KMS-11 (cell line): ENCODE measurements around the gene RNPC3.

Experiments used
- H2AFZ ChIP-seq: fragments of 200-600 bp; sonication (generic); 2 replicates; pipeline ENCODE4 v1.6.1; 2016; ENCODE audit warnings: antibody characterized with exemption, mixed run types, low read depth
- H3K27ac ChIP-seq: fragments of 200-600 bp; sonication (generic); 2 replicates; pipeline ENCODE4 v1.6.1; 2016; ENCODE audit warnings: mild to moderate bottlenecking, mixed run types
- H3K27me3 ChIP-seq: fragments of 200-600 bp; sonication (generic); 2 replicates; pipeline ENCODE4 v1.6.1; 2017; ENCODE audit warnings: mild to moderate bottlenecking, low read depth, mixed run types, moderate library complexity; ENCODE audit not compliant: insufficient read depth
- H3K36me3 ChIP-seq: fragments of 200-600 bp; sonication (generic); 2 replicates; pipeline ENCODE4 v1.6.1; 2017; ENCODE audit warnings: mild to moderate bottlenecking, mixed run types; ENCODE audit not compliant: insufficient read depth
- H3K4me1 ChIP-seq: fragments of 200-600 bp; sonication (generic); 2 replicates; pipeline ENCODE4 v1.6.1; 2016; ENCODE audit warnings: mild to moderate bottlenecking, low read depth, mixed run types; ENCODE audit not compliant: poor library complexity, severe bottlenecking
- H3K4me2 ChIP-seq: fragments of 200-600 bp; sonication (generic); 2 replicates; pipeline ENCODE4 v1.7.0; 2016; ENCODE audit warnings: mild to moderate bottlenecking, mixed run types
- H3K4me3 ChIP-seq: fragments of 200-600 bp; sonication (generic); IDR thresholded peaks from 2 replicates; pipeline ENCODE4 v1.6.1; 2017; ENCODE audit warnings: low read depth, low read length, mixed read lengths; ENCODE audit not compliant: insufficient read depth
- H3K79me2 ChIP-seq: fragments of 200-600 bp; sonication (generic); 2 replicates; pipeline ENCODE4 v1.6.1; 2016; ENCODE audit warnings: low read depth, mixed run types; ENCODE audit not compliant: insufficient read depth
- H3K9ac ChIP-seq: fragments of 200-600 bp; sonication (generic); 2 replicates; pipeline ENCODE4 v1.6.1; 2016; ENCODE audit warnings: mild to moderate bottlenecking, mixed run types
- H4K20me1 ChIP-seq: fragments of 200-600 bp; sonication (generic); 2 replicates; pipeline ENCODE4 v1.6.1; 2016; ENCODE audit warnings: mild to moderate bottlenecking, mixed run types; ENCODE audit not compliant: insufficient read depth
- CTCF ChIP-seq: fragments of 200-600 bp; sonication (generic); conservative IDR thresholded peaks from 2 replicates; pipeline ENCODE4 v1.6.1; 2017; ENCODE audit warnings: low read depth, mild to moderate bottlenecking, antibody characterized with exemption, low read length, moderate library complexity, mixed read lengths

Gene RNPC3

GRCh38 chr1:103520822-103521221, 4.7 kb upstream of the RNPC3 start:
- no peak overlapping the region for H3K4me3 ChIP-seq
- no peaks in the 10 kb centered on the region for H3K36me3 ChIP-seq
- H3K4me1 ChIP-seq, result no peaks in the 10 kb centered on the region
- no peak overlapping the region for H3K4me2 ChIP-seq
- no peak for TF ChIP-seq CTCF
- H2AFZ ChIP-seq, result no peak overlapping the region
- no peak overlapping the region for H3K27ac ChIP-seq
- no peaks in the 10 kb centered on the region for H3K79me2 ChIP-seq
- H3K27me3 ChIP-seq, result no peaks in the 10 kb centered on the region
- no peaks in the 10 kb centered on the region for H4K20me1 ChIP-seq
- H3K9ac ChIP-seq, result no peak overlapping the region

- Histone ChIP-seq H3K27ac (no peak overlapping the region), H3K36me3 (no peaks in the 10 kb centered on the region), H3K4me1 (peaks cover 10% of the 10 kb centered on the region), H3K27me3 (no peaks in the 10 kb centered on the region), H3K4me3 (no peak overlapping the region), H3K79me2 (peaks cover 19% of the 10 kb centered on the region), H2AFZ (no peak overlapping the region), H4K20me1 (no peaks in the 10 kb centered on the region), H3K4me2 (no peak overlapping the region), H3K9ac (no peak overlapping the region)
- no peak for TF ChIP-seq CTCF
Observed at GRCh38 chr1:103523346-103523745, 2.2 kb upstream of the RNPC3 start.

DNA sequence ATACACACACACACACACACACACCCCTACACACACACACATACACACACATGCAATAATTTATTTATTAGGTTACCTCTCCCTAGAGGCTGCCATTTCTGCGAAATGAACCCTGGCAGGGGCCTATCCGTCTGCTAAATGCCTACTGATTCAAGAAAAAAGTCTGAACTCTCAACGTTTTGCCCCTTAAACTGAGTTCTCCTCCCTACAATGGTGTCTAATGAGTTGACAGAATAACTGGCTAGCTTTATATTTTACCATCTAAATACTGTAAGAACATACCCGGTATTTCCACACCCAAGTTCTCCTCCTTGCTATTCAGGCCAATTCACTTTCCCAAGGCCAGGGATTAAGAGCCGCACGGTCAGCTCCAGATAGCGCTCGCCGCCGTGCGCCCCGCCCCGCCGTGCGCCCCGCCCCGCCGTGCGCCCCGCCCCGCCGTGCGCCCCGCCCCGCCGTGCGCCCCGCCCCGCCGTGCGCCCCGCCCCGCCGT, 339 bp upstream of the RNPC3 start:
- Histone ChIP-seq H3K36me3 (no peaks in the 10 kb centered on the region), H3K27me3 (no peaks in the 10 kb centered on the region), H3K79me2 (peaks cover 19% of the 10 kb centered on the region), H3K4me2 (peak overlapping the region; percentile 51; the same call in 1 of the 2 replicates), H3K9ac (no peak overlapping the region), H2AFZ (no peak overlapping the region; the same call in 1 of the 2 replicates), H3K4me1 (peaks cover 10% of the 10 kb centered on the region), H3K4me3 (no peak overlapping the region), H4K20me1 (no peaks in the 10 kb centered on the region), H3K27ac (no peak overlapping the region)
- TF ChIP-seq CTCF, result no peak

- no peak overlapping the region for H3K9ac ChIP-seq
- no peak overlapping the region for H3K4me3 ChIP-seq
- H3K27ac ChIP-seq, result no peak overlapping the region
- H4K20me1 ChIP-seq, result no peaks in the 10 kb centered on the region
- no peak for TF ChIP-seq CTCF
- no peak overlapping the region for H2AFZ ChIP-seq
- no peaks in the 10 kb centered on the region for H3K36me3 ChIP-seq
- H3K4me1 ChIP-seq, result peaks cover 10% of the 10 kb centered on the region
- H3K79me2 ChIP-seq, result peaks cover 23% of the 10 kb centered on the region
- H3K27me3 ChIP-seq, result no peaks in the 10 kb centered on the region
- peak overlapping the region; percentile 74 for H3K4me2 ChIP-seq
Observed at GRCh38 chr1:103527331-103527730, 1.8 kb downstream of the RNPC3 start.
